HFF-Myc (cell line): ENCODE data around the gene MAP7D3.
A peak's percentile ranks its signal among the peaks of the same experiment; 100 is the strongest.

Experiments used
- DNase-seq: peaks from one replicate; pipeline ENCODE4 v3.0.0-alpha.2; 2011; ENCODE audit warnings: low read depth; ENCODE audit errors: extremely low read depth
- H3K4me3 ChIP-seq: replicated peaks from 2 replicates; pipeline ENCODE4 v1.5.1; 2011; ENCODE audit warnings: low read depth, mild to moderate bottlenecking, control low read depth, low read length
- CTCF ChIP-seq: IDR thresholded peaks from 2 replicates; pipeline ENCODE4 v1.5.1; 2012; ENCODE audit warnings: mild to moderate bottlenecking, low read depth, low read length, control low read depth; ENCODE audit errors: missing control alignments

Gene MAP7D3

GRCh38 chrX:136262812-136263315 lies 11.7 kb upstream of the MAP7D3 start:
- no peak overlapping the region for H3K4me3 ChIP-seq
- DNase-seq = no peak
- no peak for TF ChIP-seq CTCF

DNA sequence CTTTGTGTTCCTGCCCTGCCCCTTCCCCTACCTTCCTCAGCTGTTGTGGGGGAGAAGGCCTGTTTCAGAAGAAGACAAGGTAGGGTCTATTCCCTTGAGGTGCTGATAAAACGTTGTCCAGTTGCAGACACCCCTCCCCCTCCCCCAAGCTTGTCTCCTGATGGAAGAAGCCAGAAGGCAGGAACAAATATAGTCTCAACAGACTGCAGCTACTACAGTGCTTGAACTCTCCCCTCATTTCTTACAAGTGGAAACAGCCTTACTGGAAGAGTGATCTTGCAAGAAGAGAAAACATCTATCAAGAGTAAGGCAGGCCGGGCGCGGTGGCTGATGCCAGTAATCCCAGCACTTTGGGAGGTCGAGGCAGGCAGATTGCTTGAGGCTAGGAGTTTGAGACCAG lies 11.0 kb upstream of the MAP7D3 start:
- DNase-seq = no peak
- no peak for TF ChIP-seq CTCF
- H3K4me3 ChIP-seq = no peak overlapping the region

DNA sequence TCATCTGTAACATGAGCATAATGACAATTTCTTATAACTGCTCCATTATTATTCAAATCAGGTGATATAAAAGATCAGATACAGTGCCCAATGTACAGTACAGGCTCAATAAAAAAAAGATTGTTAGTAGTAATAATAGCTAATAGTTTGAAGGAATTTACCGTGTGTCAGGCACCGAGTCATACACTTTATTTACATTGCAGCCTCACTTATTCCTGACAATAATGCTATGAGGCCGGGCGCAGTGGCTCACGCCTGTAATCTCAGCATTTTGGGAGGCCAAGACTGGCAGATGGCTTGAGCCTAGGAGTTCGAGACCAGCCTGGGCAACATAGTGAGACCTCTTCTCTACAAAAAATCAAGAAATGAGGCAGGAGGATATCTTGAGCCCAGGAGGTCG lies 10.1 kb upstream of the MAP7D3 start:
- H3K4me3 ChIP-seq = no peak overlapping the region
- DNase-seq = no peak

DNA sequence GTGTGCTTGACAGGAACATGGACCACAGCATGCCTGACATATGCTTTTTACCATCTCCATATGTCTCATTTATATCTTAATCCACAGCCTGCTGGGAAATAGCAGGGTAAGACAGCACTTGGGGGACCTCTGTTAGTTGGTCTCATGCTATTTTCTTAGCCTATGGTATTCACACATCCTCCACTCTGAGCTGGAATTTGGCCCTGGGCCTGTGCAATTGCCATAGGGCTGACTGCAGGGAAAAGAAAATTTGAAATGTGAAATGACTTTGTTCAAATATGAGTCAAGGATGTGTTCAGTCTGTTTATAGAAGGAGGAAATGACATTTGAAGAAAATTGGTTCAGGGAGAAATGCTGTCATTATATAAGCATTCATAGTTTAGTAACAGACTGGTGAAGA lies 9.6 kb upstream of the MAP7D3 start:
- peak; percentile 36 for DNase-seq
- TF ChIP-seq CTCF = no peak
- no peak overlapping the region for H3K4me3 ChIP-seq

More for the DNA sequence above, 10.1 kb upstream of the MAP7D3 start:
- no peak for TF ChIP-seq CTCF

DNA sequence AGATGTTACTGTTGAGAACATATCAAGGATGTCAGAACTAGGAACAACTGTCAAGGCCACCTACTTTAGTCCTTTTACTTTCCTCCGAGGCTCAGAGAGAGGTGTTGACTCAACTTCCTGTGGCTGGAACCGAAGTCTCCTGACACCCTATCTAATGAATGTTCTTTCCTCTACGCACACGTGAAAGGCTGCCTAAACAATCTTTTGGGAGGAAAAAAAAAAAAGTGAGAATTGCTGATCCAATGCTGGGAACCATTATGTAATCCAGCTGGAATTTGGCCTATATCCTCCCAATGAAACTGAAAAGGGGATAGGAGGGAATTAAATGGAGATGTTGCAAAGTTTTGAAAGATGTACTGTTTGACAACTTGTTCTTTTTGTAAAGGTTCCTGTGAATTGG lies 8.3 kb upstream of the MAP7D3 start:
- H3K4me3 ChIP-seq = no peak overlapping the region
- no peak for DNase-seq
- no peak for TF ChIP-seq CTCF

GRCh38 chrX:136258951-136259350 lies 7.8 kb upstream of the MAP7D3 start:
- TF ChIP-seq CTCF = no peak
- DNase-seq = no peak
- no peak overlapping the region for H3K4me3 ChIP-seq

- H3K4me3 ChIP-seq = no peak overlapping the region
- no peak for TF ChIP-seq CTCF
- no peak for DNase-seq
Observed at GRCh38 chrX:136256026-136256425, 4.8 kb upstream of the MAP7D3 start.
